GM12892 (cell line): ENCODE results near the gene SLC4A2.

Experiments
- POLR2A ChIP-seq: IDR thresholded peaks from 2 replicates; pipeline ENCODE4 v1.6.1; 2011; ENCODE audit warnings: low read depth, low read length, control low read depth
- POLR2AphosphoS5 ChIP-seq: IDR thresholded peaks from 2 replicates; pipeline ENCODE4 v1.6.1; 2011; ENCODE audit warnings: low read depth, low read length, control low read depth
- TAF1 ChIP-seq: IDR thresholded peaks from 2 replicates; pipeline ENCODE4 v1.6.1; 2011; ENCODE audit warnings: low read depth, mild to moderate bottlenecking, control low read depth, low read length, borderline replicate concordance

DNA sequence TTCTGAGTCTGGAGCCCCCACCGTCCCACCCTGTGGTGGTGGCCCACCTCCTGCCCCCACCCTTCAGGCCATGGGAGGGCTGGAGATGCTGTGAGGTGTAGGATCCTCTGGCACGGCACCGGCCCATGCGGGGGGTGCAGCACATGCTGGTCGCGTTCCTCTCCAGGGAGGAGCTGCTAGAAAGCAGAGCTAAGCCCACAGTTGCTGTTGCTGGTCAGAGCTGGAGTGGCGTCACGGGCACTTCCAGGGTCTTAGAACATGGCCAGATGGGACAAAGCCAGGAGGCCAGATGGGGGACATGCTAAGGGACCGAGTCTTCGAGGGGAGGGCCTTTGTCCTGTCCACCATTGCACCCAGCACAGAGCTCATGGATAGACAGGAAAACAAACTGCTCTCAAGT, 48.5 kb downstream of the SLC4A2 start:
- no peak for TF ChIP-seq POLR2A
- no peak for TF ChIP-seq POLR2AphosphoS5
- no peak for TF ChIP-seq TAF1
